HCT116 (cell line): ENCODE measurements around the gene RPTOR.

Experiments used
- CTCF ChIP-seq, 3 experiments: fragments of 200-600 bp in 1 of 3; sonication (generic) in 1 of 3; IDR thresholded peaks in 2 of 3; conservative IDR thresholded peaks in 1 of 3; 2 replicates each; pipeline ENCODE4 v1.5.1; 2012 to 2017; ENCODE audit warnings: low read depth in 2 of 3, low read length in 2 of 3, antibody characterized with exemption in 1 of 3, borderline replicate concordance in 1 of 3, control low read depth in 1 of 3, mild to moderate bottlenecking in 1 of 3, mixed read lengths in 1 of 3, mixed run types in 1 of 3, moderate library complexity in 1 of 3; ENCODE audit not compliant: insufficient read depth in 1 of 3
- ELF1 ChIP-seq: IDR thresholded peaks from 2 replicates; pipeline ENCODE4 v1.6.1; 2012; ENCODE audit warnings: low read depth, borderline replicate concordance
- EZH2 ChIP-seq: fragments of 200-600 bp; sonication (generic); IDR thresholded peaks from 2 replicates; pipeline ENCODE4 v1.6.1; 2017; ENCODE audit warnings: antibody characterized with exemption, mixed run types
- EZH2phosphoT487 ChIP-seq: fragments of 200-600 bp; IDR thresholded peaks from 2 replicates; pipeline ENCODE4 v1.6.1; 2018; ENCODE audit warnings: antibody characterized with exemption, borderline replicate concordance
- JUND ChIP-seq: IDR thresholded peaks from 2 replicates; pipeline ENCODE4 v1.6.1; 2012
- POLR2AphosphoS5 ChIP-seq: IDR thresholded peaks from 2 replicates; pipeline ENCODE4 v1.6.1; 2011; ENCODE audit warnings: mild to moderate bottlenecking, low read depth, low read length, moderate library complexity
- RAD21 ChIP-seq: IDR thresholded peaks from 2 replicates; pipeline ENCODE4 v1.6.1; 2012; ENCODE audit warnings: low read depth, mild to moderate bottlenecking
- REST ChIP-seq: IDR thresholded peaks from 2 replicates; pipeline ENCODE4 v1.6.1; 2012; ENCODE audit warnings: low read depth
- SRF ChIP-seq: IDR thresholded peaks from 2 replicates; pipeline ENCODE4 v1.6.1; 2012; ENCODE audit warnings: low read depth
- ZBTB33 ChIP-seq: IDR thresholded peaks from 2 replicates; pipeline ENCODE4 v1.6.1; 2011; ENCODE audit warnings: mild to moderate bottlenecking, low read length, moderate library complexity; ENCODE audit not compliant: insufficient replicate concordance; ENCODE audit errors: extremely low read depth
- ZNF274 ChIP-seq: fragments of 200-500 bp; sonication (Bioruptor generic); IDR thresholded peaks from 2 replicates; pipeline ENCODE4 v1.6.1; 2014; ENCODE audit warnings: mild to moderate bottlenecking, low read depth, low read length, inconsistent platforms

- no peak for TF ChIP-seq CTCF (IDR thresholded peaks at IDR 0.05 in 2 of 3, conservative IDR thresholded peaks at IDR 0.05 in 1 of 3; ENCODE audit: borderline replicate concordance in 1 of 3, insufficient read depth in 1 of 3, low read depth in 2 of 3, low read length in 2 of 3)
- no peak for TF ChIP-seq EZH2phosphoT487
- no peak for TF ChIP-seq RAD21
- no peak for TF ChIP-seq ZNF274
- no peak for TF ChIP-seq SRF
- no peak for TF ChIP-seq EZH2
- TF ChIP-seq POLR2AphosphoS5, result no peak
- no peak for TF ChIP-seq ZBTB33
- no peak for TF ChIP-seq REST
- TF ChIP-seq JUND, result no peak
- TF ChIP-seq ELF1, result no peak
Observed at GRCh38 chr17:80698297-80698696, 153.7 kb downstream of the RPTOR start.
